Adrenal gland (tissue), 12 donors: ENCODE measurements around the gene NUAK1. TPM values are rescaled to one million over a fixed set of nuclear protein-coding genes. Genes with fewer than 3 reads are reported as not detected.

ENCODE experiments used
- DNase-seq, 7 donors: peaks; one replicate each; pipeline ENCODE4 v3.0.0-alpha.2; 2019 to 2020
- H3K27ac ChIP-seq, 5 donors: fragments of 200-600 bp; sonication (generic) in 4 of 5; 1 replicate in 3 of 5; 2 replicates in 2 of 5; pipeline versions ENCODE4 v1.5.1 to v1.8.0; 2016 to 2020; ENCODE audit warnings: mild to moderate bottlenecking in 1 of 5
- H3K27me3 ChIP-seq: fragments of 200-600 bp; 2 replicates; pipeline ENCODE4 v1.8.0; 2021
- H3K36me3 ChIP-seq, 2 donors: fragments of 200-600 bp; replicated peaks in 1 of 2; 1 replicate in 1 of 2; 2 replicates in 1 of 2; pipeline versions ENCODE4 v1.5.1 to v1.8.0; 2018 to 2022
- H3K4me1 ChIP-seq, 2 donors: fragments of 200-600 bp; replicated peaks in 1 of 2; 1 replicate in 1 of 2; 2 replicates in 1 of 2; pipeline versions ENCODE4 v1.5.1 to v1.8.0; 2018 to 2021
- H3K4me3 ChIP-seq, 4 donors: fragments of 200-600 bp; sonication (generic) in 3 of 4; one replicate each; pipeline ENCODE4 v1.5.1; 2016 to 2018
- H3K9me3 ChIP-seq, 3 donors: fragments of 200-600 bp; sonication (generic) in 1 of 3; replicated peaks in 1 of 3; 1 replicate in 2 of 3; 2 replicates in 1 of 3; pipeline versions ENCODE4 v1.5.1 to v1.8.0; 2016 to 2021
- POLR2A ChIP-seq, 2 donors: fragments of 450-650 bp; IDR thresholded peaks; one replicate each; pipeline ENCODE4 v1.6.1; 2017; ENCODE audit warnings: antibody characterized with exemption in 2 of 2, mild to moderate bottlenecking in 2 of 2, moderate library complexity in 1 of 2
- WGBS, 4 donors: extraction: QIAGEN DNeasy Blood & Tissue Kit in 2 of 4; methylation state at CpG; one replicate each; pipeline versions ENCODE4 v1.1.5 to v1.1.7; 2013 to 2017; 5-methylcytosine and 5-hydroxymethylcytosine counted together
- intact Hi-C, 2 donors: fragments of 100-400 bp; cut with DNase I; formaldehyde crosslinking; loops; one replicate each; pipeline versions ENCODE4 v1.14.1 to v1.15.0; 2022 to 2023
- polyA plus RNA-seq, 3 donors: library from polyadenylated mRNA; stranded (reverse); fragments of 200-250 nt in 2 of 3; fragments of 350-450 nt in 1 of 3; fragmentation: Illumina TruSeq in 1 of 3; extraction: RNeasy Lipid Tissue Mini Kit (QIAGEN cat#74804) in 1 of 3; gene quantifications; one replicate each; pipeline ENCODE4 v1.2.3, GENCODE V29; 2013 to 2014
- total RNA-seq, 9 donors: library from RNA; depleted of rRNA in 4 of 9; stranded (reverse); fragments of >200 nt in 4 of 9; fragments of 120-200 nt in 1 of 9; fragmentation: NEBNext Ultra II Directional in 1 of 9; extraction: Animal tissue kit (Norgen Biotek cat#: 25700) in 1 of 9; gene quantifications; one replicate each; pipeline versions ENCODE4 v1.1.0 to v1.2.4, GENCODE V29; 2013 to 2023
- TF ChIP-seq, protein P1 (sequence below), 6 experiments: fragments of 450-650 bp in 4 of 6; fragments of 200-600 bp in 2 of 6; sonication (generic) in 1 of 6; IDR thresholded peaks; 1 replicate in 5 of 6; 2 replicates in 1 of 6; pipeline versions ENCODE4 v1.5.1 to v1.8.0; 2016 to 2021; ENCODE audit warnings: antibody characterized with exemption in 6 of 6, mild to moderate bottlenecking in 2 of 6, moderate library complexity in 1 of 6
- donor health status: healthy with polysubstance abuse.
- donor health status: Bipolar disorder and iron deficiency.
- donor health status: DM: yes; HTN: yes; CAD: no.
- donor health status: DM: no; HTN: no; CAD: no.
- donor health status: DM: no; HTN: no; CAD: no.
- donor health status: DM: yes; HTN: yes; CAD: no.

The NUAK1 gene
- total and polyA plus RNA-seq, 12 donors: 2.4 to 15.1 (median 8.4) TPM

DNA sequence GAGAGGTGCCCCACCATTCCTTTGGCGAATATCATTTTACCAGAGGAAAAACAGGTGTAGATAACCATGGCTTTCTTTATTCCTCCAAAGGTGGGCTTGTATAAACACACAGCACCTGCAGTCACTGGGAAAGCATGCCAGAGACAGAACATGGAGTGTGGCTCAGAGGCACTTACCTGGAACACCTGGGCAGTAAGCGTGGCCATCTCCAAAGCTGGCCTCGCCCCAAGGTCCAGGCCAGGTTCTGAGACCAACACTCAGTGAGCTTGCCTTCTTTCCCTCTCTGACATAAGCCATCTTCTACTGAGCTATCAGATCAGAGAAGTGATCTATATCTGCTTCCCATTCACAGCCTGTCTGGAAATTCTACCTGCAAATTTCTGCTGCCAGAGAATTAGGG, 70.5 kb downstream of the NUAK1 start:
- Histone ChIP-seq H3K4me3 (no peak overlapping the region), H3K27me3 (no peaks in the 10 kb centered on the region), H3K36me3 (peaks cover 0 to 22% of the 10 kb centered on the region in 2 donors), H3K4me1 (no peaks in the 10 kb centered on the region), H3K27ac (no peak overlapping the region), H3K9me3 (no peaks in the 10 kb centered on the region)
- intact Hi-C loops: no loop called here
- TF ChIP-seq, protein P1, sequence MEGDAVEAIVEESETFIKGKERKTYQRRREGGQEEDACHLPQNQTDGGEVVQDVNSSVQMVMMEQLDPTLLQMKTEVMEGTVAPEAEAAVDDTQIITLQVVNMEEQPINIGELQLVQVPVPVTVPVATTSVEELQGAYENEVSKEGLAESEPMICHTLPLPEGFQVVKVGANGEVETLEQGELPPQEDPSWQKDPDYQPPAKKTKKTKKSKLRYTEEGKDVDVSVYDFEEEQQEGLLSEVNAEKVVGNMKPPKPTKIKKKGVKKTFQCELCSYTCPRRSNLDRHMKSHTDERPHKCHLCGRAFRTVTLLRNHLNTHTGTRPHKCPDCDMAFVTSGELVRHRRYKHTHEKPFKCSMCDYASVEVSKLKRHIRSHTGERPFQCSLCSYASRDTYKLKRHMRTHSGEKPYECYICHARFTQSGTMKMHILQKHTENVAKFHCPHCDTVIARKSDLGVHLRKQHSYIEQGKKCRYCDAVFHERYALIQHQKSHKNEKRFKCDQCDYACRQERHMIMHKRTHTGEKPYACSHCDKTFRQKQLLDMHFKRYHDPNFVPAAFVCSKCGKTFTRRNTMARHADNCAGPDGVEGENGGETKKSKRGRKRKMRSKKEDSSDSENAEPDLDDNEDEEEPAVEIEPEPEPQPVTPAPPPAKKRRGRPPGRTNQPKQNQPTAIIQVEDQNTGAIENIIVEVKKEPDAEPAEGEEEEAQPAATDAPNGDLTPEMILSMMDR (IDR thresholded peaks at IDR 0.05): no peak
- TF ChIP-seq POLR2A (IDR thresholded peaks at IDR 0.05): no peak
- DNase-seq: no peak
- whole genome bisulfite sequencing, 4 donors: 82 to 99% (median 93%) methylated on average over 3 of the region's 3 CpGs

- peaks cover 0 to 22% of the 10 kb centered on the region in 2 donors for H3K36me3 ChIP-seq
- no peak for DNase-seq
- no peak overlapping the region for H3K27ac ChIP-seq
- no peaks in the 10 kb centered on the region for H3K9me3 ChIP-seq
- no peak for TF ChIP-seq POLR2A (IDR thresholded peaks at IDR 0.05)
- TF ChIP-seq, protein P1 (IDR thresholded peaks at IDR 0.05): no peak
- no peaks in the 10 kb centered on the region for H3K4me1 ChIP-seq
- no peaks in the 10 kb centered on the region for H3K27me3 ChIP-seq
- WGBS, 4 donors: 90 to 97% (median 93%) methylated on average over 15 of the region's 15 CpGs
- no peak overlapping the region for H3K4me3 ChIP-seq
- intact Hi-C loops: no loop called here
Observed at GRCh38 chr12:106067606-106068205, 71.0 kb downstream of the NUAK1 start.

DNA sequence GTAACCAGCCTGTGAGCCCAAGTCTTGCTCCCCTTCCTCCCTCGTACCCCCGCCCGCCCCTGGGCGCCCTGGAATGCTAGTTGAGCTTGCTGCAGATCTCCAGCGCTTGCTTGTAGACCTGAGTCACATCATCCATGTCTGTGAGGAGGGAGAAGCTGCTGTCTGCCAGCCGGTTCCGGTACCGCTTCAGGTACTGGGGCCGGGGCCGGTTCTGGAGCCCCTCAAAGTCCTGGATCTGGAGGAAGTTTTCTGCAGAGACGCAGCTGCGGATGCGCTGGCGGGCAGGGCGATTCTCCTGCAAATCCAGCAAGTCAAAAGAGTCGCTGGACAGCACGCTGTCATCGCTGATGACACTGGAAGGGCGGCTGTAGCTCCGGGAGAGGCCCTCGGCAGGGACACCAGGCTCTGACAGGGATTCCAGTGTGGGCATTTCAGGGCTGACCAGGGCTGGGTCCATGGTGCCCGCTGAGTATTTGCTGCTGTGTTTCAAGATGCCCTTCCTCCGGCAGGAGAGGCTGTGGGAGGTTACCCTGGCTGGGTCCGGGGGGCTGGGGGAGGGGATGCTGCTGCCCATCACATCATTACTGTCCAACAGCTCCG, 71.9 kb downstream of the NUAK1 start:
- no peaks in the 10 kb centered on the region for H3K27me3 ChIP-seq
- no peaks in the 10 kb centered on the region for H3K4me1 ChIP-seq
- no peak overlapping the region for H3K27ac ChIP-seq
- intact Hi-C loops: no loop called here
- H3K36me3 ChIP-seq: peaks cover 0 to 22% of the 10 kb centered on the region in 2 donors
- no peak for DNase-seq
- H3K4me3 ChIP-seq: no peak overlapping the region
- H3K9me3 ChIP-seq: no peaks in the 10 kb centered on the region
- TF ChIP-seq, protein P1 (IDR thresholded peaks at IDR 0.05): no peak
- no peak for TF ChIP-seq POLR2A (IDR thresholded peaks at IDR 0.05)
- 94 to 98% (median 97%) methylated on average over 15 to 25 of the region's 25 CpGs for WGBS, 4 donors

DNA sequence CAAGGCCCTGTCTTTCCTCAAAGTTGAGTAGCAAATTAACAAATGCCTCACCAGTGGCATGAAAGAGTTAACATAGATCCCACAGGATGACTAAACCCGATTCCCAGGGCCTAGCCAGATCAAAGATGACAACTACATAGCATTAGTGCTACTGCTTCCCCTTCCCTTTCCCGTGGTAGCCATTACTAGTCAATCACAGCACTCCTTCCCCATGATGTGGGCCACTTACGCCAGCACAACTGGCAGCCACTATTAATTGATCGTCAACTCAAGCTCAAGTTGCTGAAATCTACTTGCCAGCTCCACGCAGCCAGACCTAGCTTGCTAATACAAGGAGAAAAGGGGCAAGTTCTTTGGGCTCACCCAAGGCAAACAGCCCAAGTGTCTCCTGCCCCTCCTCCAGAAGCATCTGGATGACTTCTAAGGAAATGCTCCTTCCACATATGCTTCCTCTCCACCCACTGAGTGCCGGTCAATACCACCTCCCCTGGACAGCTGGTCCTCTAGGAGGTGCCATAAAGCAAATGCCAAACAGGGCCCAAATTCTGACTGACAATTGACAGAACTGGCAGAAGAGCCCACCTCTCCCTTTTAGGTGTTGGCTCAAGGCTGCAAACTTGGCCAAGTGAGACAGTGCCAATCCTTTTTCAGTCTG, 72.6 kb downstream of the NUAK1 start:
- TF ChIP-seq POLR2A (IDR thresholded peaks at IDR 0.05): no peak
- TF ChIP-seq, protein P1 (IDR thresholded peaks at IDR 0.05): no peak
- DNase-seq: no peak
- no peaks in the 10 kb centered on the region for H3K9me3 ChIP-seq
- WGBS, 4 donors: 67 to 78% (median 73%) methylated on average over 5 to 6 of the region's 6 CpGs
- H3K4me3 ChIP-seq: no peak overlapping the region
- no peaks in the 10 kb centered on the region for H3K27me3 ChIP-seq
- H3K4me1 ChIP-seq: no peaks in the 10 kb centered on the region
- peaks cover 0 to 22% of the 10 kb centered on the region in 2 donors for H3K36me3 ChIP-seq
- no peak overlapping the region for H3K27ac ChIP-seq
- intact Hi-C loops: no loop called here
